Hematopoietic multipotent progenitor cell treated with erythropoietin and hydrocortisone succinate and interleukin-3 and kit ligand, for 8 days (in vitro differentiated cells): ENCODE results near the gene TBC1D2B.
"Not testable (repeated sequence)": the region's sequence is repeated elsewhere in the genome, so short reads cannot be mapped to it uniquely, and the experiment has no call there.

Source experiments
- DNase-seq: peaks from one replicate; pipeline ENCODE4 v3.0.0-alpha.2; 2015

The TBC1D2B gene

DNA sequence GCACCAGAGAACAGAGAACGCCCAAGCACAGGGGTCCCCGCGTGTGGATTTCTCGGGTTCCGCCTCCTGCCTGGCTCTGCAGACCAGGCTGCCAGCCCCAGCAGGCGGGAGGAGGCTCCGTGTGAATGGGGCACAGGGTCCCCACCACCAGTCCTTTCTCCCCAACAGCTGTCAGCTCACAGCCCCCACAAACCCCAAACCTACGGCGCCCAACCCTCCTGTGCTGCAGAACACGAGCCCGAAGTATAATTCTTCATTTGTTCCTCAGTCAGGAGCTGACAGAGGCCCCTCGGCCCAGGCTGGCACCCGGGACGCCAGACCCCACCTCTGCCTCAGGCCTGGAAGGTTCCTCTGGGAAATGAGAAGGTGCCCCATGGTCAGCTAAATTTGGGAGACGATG, 78.0 kb downstream of the TBC1D2B start:
- no peak for DNase-seq

DNA sequence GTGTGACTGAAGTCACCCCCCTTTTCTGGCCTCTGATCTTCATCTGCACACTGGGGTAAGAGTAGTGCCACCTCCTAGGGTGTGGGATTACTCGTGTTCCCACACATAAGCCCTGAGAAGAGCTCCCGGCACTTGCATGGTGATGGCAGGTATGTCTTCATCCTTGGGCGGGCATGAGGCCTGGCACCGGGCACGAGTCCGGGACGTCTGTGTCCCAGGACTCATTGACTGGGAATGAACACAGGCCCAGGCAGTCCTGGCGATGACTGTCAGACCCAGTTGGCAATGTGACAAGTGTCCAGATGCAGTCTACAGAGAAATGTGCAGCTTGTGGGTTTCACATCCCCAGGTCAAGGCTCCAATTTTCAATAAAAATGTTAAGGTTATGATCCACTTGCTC, 78.9 kb downstream of the TBC1D2B start:
- DNase-seq = no peak

DNA sequence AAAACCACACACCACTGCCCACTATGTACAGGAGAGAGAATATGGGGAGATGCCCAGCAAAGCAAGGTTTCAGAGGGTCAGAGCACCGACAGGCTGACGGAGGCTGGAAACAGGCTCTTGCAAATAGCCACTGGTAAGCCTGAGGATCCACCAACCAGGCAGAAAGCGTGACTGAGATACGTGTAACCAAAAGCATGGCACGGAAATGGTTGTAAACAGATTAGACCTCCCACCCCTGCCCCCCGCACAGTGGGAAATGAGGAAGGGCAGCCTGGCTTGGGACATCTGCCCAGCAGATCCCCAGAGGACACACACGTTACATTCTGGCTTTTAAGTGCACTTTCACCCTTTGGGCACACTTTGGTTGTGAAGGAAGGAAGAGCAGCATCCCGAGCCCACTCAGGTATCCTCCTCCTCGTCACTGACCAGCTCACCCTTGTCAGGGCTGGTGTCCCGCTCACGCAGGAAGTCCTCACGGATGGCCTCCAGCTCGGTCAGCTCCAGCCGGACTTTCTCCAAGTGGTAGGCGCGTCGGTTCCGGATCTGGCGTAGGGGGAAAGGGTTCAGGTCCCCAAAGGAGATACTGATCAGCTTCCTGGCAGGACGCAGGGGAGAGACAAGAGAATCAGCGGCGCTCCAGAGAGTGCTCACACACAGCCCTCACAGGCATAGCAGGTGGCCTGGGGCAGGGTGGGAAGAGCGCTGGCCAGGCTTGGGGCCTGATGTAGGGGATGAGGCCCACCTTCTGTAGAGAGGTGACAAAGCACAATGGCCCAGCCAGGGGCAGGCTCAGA, 79.6 kb downstream of the TBC1D2B start:
- DNase-seq = not testable (repeated sequence)

DNA sequence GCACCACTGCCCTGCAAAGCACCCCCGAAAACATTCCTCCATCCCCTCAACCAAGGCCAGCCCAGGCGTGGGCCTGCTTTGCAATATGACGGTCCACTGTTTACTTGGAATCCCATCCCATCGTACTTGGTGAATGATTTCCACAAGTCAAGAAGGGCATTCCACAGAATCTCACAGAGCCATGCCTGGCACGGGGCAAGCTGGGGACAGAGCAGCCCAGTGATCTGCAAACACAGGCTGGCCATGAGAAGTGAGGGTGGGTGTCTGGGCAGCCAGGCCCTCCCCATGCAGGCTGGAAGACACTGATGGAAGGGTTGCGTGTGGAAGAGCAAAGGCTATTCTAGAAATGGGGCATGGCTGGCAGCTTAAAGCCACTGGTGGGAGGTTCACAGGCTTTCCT, 80.3 kb downstream of the TBC1D2B start:
- not testable (repeated sequence) for DNase-seq

DNA sequence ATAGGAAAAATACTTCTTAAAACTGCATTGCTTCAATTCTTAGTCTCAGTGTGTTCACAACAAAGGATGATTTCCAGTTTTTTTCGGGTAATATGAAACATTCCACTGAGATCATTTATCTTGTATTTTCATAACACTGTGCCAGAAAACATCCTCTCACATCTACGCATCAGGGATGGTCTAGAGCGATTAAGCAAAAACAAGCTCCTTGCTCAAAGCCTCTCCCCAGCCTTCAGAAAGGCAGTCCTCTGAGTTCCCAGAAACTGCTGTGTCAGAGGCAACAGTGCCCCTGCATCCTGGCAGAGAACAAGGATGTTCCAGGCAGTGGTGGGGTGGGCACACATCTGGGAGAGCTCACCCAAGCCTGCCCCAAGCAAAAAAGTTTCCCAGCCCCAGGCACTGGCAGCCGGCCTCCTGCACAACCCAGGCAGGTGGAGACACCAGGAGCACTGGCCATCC, 80.8 kb downstream of the TBC1D2B start:
- DNase-seq = not testable (repeated sequence)

DNA sequence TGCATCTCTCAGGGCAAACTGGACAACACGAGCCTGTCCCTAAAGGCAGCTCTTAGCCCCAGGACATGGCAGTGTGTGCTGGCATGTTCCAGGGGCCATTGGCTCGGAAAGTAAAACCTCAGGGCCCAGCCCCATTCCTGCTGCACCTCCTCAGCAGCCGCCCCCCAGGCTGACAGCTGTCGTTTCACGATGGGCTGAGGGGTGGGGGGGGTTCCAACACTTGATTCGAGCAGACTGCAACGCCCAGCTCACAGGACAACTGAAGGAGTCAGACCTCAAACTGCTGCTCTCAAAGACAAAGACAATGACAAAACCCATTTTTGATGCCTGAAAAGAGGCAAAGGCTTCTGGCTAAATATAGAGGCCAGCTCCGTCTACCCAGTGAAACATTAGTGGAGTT, 81.3 kb downstream of the TBC1D2B start:
- DNase-seq = not testable (repeated sequence)

DNA sequence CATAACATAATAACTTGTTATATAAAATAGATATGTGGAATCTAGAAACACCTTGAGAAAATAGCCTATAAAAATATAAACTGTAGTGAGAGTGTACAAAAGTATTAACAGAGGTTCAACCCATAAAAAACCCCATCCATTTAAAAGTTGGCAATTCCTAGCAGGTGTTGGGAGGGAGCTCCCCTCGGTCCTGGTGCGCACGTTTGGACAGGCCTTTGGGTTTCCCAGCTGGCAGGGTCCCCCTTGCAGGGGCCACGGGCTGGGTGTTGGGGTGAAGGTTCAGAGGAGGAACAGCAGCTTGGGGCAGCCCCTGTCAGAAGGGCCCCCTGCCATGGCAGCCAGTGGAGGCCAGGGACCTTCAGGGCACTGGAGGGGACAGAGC, 82.0 kb downstream of the TBC1D2B start:
- not testable (repeated sequence) for DNase-seq

DNA sequence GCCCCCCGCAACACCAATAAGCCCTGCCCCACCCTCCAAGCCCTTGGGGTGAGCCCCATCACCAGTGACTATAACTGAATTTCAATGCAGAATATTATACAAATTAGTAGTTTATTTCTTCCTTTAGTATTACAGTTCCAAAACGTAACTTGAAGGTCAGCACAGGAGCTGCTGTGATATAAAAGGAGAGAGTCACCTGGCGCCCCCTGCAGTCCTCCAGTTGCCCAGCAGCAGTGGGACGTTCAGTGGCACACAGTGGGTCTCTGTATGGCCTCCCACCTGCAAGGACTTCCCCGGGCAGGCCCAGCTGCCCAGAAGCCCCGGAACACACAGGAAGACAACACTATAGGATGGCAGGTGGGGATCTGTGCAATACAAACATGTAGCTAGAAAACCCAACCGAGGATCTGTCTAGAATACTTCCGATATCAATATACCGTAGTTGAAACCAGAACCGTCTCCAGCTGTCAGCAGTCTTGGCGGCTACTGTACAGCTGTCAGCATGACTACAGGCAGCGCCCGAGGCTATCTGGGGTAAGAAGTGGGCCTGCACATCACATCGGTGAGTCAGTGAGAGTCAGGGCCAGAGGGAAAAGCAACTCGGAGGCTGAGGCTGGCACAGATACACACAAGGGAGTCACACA, 82.5 kb downstream of the TBC1D2B start:
- peak; percentile 10 for DNase-seq

DNA sequence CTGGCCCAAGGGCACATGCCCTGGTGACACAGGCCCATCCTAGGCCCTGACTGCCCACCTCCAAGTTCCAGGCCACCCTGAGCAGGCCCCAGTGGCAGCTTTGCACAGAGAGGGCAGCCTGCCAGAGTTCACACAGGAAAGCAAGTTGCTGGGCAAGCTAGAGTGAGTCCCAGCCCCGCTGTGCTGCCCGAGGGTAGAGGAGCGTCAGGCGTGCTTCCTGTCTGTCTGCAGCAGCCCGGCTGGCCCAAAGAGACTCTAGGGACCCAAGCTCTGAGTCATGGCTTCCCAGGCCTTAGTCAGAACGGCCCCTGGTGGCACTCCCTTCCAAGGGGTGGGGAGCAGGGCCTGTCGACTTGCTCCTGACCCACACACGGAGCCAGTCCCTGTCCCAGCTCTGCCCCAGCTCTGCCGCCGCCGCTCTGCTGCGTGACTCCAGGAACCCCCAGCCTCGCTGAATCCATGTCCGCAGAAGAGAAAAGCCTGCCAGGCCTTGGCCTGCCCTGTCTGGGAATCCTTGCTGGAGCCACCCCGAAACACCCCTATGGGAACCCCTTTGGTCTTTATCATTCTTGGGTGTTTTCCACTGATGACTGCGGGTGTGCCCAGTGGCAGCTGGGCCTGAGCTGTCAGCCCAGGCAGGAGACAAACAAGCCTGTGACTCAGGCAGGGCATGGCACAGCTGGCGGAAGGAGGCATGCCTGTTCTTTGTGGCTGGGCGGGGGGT, 83.4 kb downstream of the TBC1D2B start:
- peak; percentile 63 for DNase-seq

DNA sequence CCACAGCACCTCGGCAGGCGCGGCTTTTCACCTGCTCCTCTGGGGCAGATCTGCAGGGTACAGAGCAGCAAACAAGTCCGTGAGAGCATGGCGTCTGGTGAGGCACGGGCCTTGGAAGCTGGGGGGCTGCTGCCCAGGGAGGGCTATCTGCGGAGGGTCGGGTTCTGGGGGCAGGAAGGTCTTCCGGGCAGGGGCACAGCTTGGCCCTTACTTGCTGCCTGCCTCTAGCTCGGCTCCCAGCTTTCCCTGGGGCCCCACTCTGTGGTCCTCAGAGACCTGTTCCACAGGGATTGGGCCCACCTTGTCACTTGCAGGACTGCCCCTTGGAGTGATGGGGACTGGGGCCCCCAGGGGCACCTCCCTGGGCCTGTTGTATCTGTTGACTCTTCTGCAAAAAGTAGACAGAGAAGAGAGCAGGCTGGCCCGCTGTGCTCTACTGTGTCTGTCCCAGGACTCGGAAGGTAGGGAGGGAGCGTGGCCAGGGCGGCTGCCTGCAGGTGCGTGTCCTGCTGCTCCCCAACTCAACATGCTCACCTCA, 84.1 kb downstream of the TBC1D2B start:
- no peak for DNase-seq

DNA sequence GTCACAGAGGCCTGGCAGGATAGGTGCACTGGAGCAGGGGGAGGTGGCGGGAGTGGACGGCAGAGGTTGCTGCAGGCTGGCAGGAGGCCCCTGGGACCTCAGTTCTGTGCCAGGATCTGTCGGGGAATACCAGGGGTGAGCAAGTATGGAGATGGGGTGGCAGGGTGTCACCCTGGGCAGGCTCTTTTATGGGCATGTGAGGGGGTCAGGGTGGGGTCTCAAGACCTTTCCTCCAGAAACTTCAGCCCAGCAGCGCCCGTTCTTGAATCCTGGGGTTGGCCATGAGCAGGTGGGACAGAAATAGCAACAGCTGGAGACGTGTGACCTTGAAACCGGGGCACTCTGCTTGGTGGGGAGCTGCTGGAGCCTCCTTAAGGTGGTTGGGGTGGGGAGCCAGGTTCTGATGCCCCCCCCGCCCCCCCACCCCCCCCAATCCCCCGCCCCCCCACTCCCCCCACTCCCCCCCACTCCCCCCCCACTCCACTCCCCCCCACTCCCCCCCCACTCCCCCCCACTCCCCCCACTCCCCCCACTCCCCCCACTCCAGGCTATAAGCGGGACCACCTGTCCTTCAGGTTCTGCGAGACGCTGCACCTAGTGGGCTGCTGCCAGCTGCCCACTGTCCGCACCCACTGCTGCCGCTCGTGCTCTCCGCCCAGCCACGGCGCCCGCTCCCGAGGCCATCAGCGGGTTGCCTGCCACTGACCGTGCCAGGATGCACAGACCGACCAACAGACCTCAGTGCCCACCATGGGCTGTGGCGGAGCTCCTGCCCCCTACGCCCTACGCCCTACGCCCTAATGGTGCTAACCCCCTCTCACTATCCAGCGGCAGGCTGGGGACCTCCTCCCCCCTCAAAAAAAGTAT, 84.9 kb downstream of the TBC1D2B start:
- no peak for DNase-seq

DNA sequence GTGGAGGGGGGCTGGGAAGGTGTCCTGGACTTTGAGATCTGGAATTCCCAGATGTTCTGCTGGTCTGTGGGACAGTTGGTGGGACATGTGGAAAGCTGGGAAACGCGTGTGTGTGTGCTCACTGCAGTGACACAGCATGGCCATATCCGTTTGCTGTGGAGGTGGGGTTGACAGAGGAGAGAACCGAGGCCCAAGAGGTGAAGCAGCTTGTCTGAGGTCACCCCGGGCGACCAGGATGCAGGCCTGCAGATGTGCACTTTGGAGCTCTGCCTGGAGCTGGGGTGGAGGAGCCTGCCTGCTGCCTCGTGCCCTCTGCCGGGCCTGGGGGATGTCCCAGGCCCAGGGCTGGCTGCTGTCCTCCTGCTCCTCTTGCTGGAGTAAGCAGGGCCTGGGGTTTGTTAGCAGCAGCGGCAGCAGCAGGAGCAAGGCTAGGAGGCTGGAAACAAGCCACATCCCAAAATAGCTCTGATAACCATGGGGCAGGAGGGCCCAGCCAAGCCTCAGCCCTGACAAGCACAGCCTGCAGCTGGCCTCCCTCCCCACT, 85.8 kb downstream of the TBC1D2B start:
- peak; percentile 61 for DNase-seq

DNA sequence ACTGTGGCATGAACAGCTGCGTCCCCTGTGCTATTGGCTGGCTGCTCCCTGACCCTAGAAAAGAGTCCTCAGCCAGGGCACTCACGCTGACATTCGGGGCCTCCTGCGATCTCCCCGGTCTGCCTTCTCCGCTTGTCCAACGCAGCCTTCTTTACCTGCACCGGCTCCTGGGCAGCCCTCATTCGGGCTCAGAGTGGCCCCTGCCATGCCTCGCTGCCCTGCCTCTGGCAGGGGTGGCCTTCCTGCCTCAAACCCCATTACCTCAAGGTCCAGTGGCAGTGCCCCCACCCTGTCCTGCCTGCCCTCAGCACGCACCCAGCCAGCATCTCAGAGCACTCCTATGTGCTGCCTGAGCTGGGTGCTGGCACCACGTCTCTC, 86.5 kb downstream of the TBC1D2B start:
- no peak for DNase-seq

DNA sequence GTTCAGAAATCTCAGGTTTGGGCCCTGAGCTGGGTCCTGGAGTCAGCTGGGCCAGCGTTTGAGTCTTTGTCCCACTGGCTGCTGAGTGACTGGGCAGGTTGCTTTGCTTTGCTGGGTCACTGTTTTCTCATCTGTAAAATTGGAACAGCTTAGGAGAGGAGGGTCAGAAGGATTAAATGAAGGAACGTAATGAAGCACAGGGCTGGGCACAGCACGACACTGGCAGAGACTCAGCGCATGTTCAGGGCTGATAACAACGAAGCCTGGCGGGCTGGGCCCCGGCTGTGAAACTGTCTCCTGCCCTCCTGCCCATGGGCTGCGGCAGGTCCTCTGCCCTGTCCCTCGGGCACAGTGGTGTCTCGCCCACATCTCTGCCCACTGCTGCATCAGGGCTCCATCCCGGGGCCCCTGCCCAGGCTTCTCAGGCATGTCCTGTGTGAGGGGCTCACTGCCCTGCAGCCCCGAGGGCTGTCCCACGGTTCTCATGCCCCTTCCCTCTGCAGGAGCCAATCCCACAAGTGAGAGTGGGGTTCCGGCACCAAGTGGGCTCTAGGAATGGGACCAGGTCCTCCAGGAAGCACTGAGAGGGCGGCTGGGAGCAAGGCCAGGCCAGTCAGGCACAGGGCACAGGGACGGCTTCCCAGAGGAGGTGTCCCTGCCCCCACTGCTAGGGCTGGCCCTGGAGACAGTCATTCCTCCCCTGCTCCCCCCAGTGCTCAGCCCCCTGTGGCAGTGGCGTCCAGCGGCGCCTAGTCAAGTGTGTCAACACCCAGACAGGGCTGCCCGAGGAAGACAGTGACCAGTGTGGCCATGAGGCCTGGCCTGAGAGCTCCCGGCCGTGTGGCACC, 88.0 kb downstream of the TBC1D2B start:
- DNase-seq = peak; percentile 91

DNA sequence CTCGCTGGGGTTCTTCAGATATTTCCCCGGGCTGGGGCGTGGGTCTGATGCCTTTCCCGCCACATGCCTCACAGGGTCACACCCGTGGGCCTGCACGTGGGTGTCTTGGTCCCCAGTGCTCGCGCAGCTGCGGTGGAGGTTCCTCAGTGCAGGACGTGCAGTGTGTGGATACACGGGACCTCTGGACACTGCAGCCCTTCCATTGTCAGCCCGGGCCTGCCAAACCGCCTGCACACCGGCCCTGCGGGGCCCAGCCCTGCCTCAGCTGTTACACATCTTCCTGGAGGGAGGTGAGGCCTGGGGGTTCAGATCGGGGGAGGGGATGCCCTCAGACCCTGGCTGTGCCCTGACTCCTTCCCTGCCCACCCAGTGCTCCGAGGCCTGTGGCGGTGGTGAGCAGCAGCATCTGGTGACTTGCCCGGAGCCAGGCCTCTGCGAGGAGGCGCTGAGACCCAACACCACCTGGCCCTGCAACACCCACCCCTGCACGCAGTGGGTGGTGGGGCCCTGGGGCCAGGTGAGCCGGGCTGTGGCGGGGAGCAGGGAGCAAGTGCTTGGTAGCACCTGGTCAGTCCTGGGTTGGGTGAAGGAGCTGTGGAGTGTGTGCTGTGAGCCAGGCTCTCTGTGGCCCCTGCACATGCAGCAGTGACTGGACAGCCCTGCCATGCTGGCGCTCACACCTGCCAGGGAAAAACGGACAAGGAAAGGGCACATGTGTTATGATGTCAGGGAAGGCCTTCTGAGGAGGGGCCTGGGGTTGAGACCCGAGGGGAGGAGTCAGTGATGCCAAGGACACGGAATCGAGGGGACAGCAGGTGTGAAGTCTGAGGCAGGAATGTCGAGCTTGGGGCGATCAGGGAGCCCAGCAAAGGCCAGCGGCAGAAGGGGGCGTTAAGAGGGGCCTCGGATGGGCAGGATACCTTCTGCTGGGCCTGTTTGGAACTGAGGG, 88.9 kb downstream of the TBC1D2B start:
- peak; percentile 48 for DNase-seq

DNA sequence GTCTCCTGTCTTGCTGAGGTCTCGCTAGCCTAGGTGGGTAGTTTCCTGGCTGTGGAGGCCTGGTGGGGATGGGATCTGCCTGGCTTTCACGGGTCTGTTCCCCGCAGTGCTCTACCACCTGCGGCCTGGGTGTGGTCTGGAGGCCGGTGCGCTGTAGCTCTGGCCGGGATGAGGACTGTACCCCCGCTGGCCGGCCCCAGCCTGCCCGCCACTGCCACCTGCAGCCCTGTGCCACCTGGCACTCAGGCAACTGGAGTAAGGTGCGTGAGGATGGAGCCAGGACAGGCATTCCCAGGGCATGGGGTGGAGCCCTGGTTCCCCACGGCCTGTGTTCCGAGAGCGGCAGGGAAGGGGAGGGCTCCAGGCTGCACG, 89.8 kb downstream of the TBC1D2B start:
- not testable (repeated sequence) for DNase-seq

DNA sequence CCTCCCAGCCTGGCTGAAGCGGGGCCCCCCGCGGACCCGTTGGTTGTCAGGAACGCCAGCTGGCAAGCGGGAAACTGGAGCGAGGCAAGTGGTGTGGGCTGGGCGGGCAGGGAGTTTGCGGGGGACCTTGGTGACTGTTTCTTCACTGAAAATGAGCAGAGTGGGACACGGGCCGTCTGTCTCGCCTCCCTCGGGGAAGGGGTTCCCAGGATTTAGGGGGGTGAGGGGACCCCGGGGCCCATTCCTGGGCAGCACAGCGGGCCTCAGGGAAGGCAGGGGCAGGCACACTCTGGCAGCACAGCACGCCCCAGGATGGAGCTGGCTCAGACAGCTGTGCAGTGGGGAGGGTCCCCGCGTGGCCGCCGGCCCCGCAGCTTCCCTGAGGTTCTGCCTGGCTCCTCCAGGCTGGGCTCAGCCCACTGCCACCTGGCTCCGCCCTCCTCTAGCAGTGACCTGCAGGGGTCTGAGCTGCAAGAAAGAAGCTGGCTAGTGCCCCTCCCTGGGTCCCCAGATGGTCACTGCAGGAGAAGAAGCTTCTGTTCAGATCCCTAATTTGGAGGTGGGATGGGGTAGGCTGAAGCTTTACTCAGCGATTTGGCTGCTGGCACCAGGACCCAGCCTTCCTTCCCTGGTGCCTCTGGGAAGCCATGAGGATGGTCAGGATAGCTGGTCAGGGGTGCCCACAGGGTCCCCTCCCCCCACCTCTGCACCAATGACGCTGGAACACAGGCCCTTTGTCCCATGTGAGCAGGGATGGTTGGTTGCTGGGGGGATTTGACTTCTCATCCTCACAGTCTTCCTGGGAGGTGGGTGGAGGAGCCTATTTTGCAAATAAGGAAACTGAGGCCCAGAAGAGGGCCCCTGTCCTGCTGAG, 90.4 kb downstream of the TBC1D2B start:
- no peak for DNase-seq

DNA sequence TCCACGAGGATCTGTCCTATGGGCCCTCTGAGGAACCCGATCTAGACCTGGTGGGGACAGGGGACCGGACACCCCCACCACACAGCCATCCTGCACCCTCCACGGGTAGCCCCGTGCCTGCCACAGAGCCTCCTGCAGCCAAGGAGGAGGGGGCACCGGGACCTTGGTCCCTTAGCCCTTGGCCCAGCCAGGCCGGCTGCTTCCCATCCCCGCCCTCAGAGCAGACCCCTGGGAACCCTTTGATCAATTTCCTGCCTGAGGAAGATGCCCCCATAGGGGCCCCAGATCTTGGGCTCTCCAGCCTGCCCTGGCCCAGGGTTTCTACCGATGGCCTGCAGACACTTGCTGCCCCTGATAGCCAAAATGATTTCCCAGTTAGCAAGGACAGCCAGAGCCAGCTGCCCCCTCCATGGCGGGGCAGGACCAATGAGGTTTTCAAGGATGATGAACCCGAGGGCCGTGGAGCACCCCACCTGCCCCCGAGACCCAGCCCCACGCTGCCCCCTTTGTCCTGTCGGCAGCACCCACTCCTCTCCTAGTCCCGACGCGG, 91.5 kb downstream of the TBC1D2B start:
- DNase-seq = no peak
